WI38 (cell line): Measurements from ENCODE around the gene DNAH1.

Source experiments
- H3K4me3 ChIP-seq: 2 replicates; pipeline ENCODE4 v1.5.1; 2011; ENCODE audit warnings: low read depth, mild to moderate bottlenecking, control low read depth, low read length
- CTCF ChIP-seq: IDR thresholded peaks from 2 replicates; pipeline ENCODE4 v1.5.1; 2012; ENCODE audit warnings: low read depth, mild to moderate bottlenecking, control low read depth, low read length

The DNAH1 gene

GRCh38 chr3:52393959-52394670 is 78.0 kb downstream of the DNAH1 start:
- TF ChIP-seq CTCF, result no peak

DNA sequence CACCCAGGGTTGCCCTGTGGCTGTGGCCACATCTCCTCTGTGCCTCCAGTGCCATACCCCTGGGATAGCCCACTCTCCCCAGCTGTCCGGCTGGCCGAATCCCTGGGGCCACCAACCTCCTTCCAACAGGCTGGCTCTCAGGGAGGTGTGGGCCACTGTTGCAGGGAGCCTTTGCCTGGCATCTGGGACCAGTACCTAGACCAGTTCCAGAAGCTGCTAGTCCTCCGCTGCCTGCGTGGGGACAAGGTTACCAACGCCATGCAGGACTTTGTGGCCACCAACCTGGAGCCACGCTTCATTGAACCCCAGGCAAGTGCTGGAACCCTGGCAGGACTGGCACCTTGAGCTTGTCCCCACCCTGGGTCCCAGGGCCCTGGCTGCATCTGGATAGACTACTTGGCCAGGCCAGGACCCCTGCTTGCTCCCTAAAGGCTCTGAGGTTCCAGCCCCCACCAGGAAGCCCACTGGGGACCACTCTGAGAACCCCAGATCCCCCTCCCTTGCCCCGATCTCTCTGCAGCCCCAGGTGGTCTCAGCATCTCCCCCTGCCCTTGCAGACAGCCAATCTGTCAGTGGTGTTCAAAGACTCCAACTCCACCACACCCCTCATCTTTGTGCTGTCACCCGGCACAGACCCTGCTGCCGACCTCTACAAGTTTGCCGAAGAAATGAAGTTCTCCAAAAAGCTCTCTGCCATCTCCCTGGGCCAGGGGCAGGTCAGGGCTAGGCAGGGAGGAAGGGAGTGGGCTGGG is 78.8 kb downstream of the DNAH1 start:
- no peak overlapping the region for H3K4me3 ChIP-seq
- TF ChIP-seq CTCF, result no peak

More at GRCh38 chr3:52393959-52394670, 78.0 kb downstream of the DNAH1 start:
- H3K4me3 ChIP-seq, result no peak overlapping the region

DNA sequence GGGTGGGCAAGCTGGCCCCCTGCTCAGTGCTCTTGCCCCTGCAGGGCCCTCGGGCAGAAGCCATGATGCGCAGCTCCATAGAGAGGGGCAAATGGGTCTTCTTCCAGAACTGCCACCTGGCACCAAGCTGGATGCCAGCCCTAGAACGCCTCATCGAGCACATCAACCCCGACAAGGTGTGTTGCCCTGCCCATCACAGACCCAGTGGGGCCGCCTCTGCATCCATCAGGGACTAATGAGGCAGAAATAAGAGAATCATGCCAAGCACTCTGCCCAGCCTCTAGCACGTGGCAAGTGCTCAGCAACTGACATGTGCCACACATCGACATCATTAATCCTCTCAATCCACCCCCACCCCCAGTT is 79.4 kb downstream of the DNAH1 start:
- no peak for TF ChIP-seq CTCF
- no peak overlapping the region for H3K4me3 ChIP-seq

- TF ChIP-seq CTCF, result no peak
- no peak overlapping the region for H3K4me3 ChIP-seq
Observed at GRCh38 chr3:52396011-52396906, 80.1 kb downstream of the DNAH1 start.

DNA sequence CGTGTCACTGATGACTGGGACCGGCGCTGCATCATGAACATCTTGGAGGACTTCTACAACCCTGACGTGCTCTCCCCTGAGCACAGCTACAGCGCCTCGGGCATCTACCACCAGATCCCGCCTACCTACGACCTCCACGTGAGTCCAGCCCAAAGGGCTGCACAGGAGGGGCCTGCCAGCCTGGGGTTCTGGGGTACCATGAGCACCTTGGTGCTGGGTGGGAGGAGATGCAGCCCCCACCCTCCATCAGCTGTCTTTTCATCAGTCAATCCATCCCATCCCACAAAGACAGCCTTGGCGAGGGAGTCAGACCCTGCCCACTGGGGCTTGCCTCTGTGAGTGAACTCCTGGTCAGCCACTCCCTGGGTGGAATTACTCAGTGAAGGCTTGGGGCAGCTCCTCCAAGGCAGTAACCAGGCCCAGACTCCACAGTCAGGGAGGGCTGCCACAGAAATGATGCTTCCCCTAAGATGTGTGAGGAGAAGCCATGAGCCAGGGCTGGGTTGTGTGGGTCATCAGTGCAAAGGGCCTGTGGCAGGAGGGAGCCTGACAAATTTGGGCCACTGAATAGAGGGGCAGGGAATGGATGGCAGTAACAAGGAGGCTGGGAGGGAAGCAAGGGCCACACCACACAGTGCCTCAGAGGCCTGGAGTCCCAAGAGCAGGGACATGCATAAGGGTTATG is 80.9 kb downstream of the DNAH1 start:
- no peak for TF ChIP-seq CTCF

DNA sequence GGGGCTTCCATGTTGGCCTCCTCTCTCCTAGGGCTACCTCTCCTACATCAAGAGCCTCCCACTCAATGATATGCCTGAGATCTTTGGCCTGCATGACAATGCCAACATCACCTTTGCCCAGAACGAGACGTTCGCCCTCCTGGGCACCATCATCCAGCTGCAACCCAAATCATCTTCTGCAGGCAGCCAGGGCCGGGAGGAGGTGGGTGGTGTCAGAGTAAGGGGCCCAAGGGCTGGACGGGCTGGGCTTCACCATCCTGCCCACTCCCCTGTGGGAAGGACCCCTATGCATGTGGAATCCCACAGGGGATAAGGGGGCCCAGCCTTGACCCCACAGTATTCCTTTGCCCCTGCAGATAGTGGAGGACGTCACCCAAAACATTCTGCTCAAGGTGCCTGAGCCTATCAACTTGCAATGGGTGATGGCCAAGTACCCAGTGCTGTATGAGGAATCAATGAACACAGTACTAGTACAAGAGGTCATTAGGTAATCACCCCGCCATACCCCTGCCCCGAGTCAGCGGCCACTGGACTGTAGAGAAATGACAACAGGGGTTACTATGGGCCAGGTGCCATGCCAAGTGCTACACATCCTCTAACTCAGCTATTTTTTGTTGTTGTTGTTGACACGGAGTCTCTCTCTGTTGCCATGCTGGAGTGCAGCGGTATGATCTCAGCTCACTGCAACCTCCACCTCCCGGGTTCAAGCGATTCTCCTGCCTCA is 81.7 kb downstream of the DNAH1 start:
- TF ChIP-seq CTCF, result no peak

More for the DNA sequence above, 80.9 kb downstream of the DNAH1 start:
- no peak overlapping the region for H3K4me3 ChIP-seq

More for the DNA sequence above, 81.7 kb downstream of the DNAH1 start:
- H3K4me3 ChIP-seq, result no peak overlapping the region
